Bronchial epithelial cell (primary cell): ENCODE measurements around the gene CEP112. TPM values are rescaled to one million over a fixed set of nuclear protein-coding genes. Genes with fewer than 3 reads are reported as not detected.

Source experiments
- DNase-seq: peaks from one replicate; pipeline ENCODE4 v3.0.0-alpha.2; 2010; ENCODE audit warnings: low read depth
- FAIRE-seq: peaks from 2 replicates; lab custom pipeline; 2011; peaks lifted over from hg19 to GRCh38; lab: Jason Lieb, UNC
- H3K27me3 ChIP-seq: 2 replicates; pipeline ENCODE4 v1.5.1; 2011; ENCODE audit warnings: low read length; ENCODE audit not compliant: control insufficient read depth, insufficient read depth
- H3K36me3 ChIP-seq: 2 replicates; pipeline ENCODE4 v1.5.1; 2011; ENCODE audit warnings: low read length; ENCODE audit not compliant: control insufficient read depth, insufficient read depth
- H3K4me3 ChIP-seq: 2 replicates; pipeline ENCODE4 v1.5.1; 2011; ENCODE audit warnings: mild to moderate bottlenecking, low read depth, low read length, control low read depth
- total RNA-seq: library from RNA; depleted of rRNA; stranded (reverse); fragments of >200 nt; gene quantifications from 2 replicates; pipeline ENCODE4 v1.2.1, GENCODE V29; 2014
- TF ChIP-seq, protein P1 (sequence below): IDR thresholded peaks from 2 replicates; pipeline ENCODE4 v1.5.1; 2011; ENCODE audit warnings: mild to moderate bottlenecking, moderate library complexity, low read length, control low read depth, inconsistent platforms; ENCODE audit not compliant: insufficient read depth, severe bottlenecking

The CEP112 gene
- total RNA-seq, 1 donor from 2014 or later = 2.4 TPM

DNA sequence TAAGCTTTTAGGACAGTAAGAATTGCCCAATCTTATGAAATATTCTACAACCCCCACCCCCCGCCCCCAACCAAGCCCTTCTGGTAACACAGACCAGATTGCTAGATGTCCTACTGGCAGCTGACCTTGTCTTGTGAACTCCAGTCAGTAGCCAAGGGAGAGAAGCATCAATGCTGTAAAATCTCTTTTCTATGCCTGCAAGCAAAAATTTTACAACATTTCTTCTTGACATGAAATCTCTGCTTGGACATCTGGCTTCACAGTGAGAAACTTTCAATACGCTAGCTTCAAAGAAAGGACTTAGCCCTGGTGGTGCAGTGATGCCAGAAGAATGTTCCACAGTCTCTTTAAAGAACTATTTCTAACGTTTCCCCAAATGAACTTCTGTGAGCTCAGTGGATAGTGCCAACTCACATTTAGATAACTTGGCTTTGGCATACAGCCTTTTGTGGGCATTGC is 461.2 kb downstream of the CEP112 start:
- FAIRE-seq (no peak), DNase-seq (no peak)
- no peaks in the 10 kb centered on the region for H3K27me3 ChIP-seq
- TF ChIP-seq, protein P1, sequence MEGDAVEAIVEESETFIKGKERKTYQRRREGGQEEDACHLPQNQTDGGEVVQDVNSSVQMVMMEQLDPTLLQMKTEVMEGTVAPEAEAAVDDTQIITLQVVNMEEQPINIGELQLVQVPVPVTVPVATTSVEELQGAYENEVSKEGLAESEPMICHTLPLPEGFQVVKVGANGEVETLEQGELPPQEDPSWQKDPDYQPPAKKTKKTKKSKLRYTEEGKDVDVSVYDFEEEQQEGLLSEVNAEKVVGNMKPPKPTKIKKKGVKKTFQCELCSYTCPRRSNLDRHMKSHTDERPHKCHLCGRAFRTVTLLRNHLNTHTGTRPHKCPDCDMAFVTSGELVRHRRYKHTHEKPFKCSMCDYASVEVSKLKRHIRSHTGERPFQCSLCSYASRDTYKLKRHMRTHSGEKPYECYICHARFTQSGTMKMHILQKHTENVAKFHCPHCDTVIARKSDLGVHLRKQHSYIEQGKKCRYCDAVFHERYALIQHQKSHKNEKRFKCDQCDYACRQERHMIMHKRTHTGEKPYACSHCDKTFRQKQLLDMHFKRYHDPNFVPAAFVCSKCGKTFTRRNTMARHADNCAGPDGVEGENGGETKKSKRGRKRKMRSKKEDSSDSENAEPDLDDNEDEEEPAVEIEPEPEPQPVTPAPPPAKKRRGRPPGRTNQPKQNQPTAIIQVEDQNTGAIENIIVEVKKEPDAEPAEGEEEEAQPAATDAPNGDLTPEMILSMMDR = no peak
- H3K36me3 ChIP-seq = no peaks in the 10 kb centered on the region
- no peak overlapping the region for H3K4me3 ChIP-seq

DNA sequence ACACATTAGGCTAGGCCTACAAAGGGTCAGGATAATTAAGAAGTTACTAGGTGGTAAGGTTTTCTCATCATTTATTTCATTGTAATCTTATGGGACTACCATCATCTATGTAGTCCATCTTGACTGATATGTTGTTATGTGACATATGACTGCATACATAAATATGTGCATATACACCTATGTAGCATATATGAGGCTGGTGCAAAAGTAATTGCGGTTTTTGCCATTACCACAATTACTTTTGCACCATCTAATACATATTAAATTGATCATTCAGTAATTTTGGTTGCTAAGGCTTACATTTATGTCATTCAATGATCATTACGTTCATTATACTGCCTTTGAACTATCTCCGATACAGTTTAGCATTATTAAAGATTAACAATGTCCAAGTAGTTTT is 462.7 kb downstream of the CEP112 start:
- Histone ChIP-seq H3K36me3 (no peaks in the 10 kb centered on the region), H3K4me3 (no peak overlapping the region), H3K27me3 (no peaks in the 10 kb centered on the region)
- FAIRE-seq (no peak), DNase-seq (no peak)
- TF ChIP-seq, protein P1 = no peak

DNA sequence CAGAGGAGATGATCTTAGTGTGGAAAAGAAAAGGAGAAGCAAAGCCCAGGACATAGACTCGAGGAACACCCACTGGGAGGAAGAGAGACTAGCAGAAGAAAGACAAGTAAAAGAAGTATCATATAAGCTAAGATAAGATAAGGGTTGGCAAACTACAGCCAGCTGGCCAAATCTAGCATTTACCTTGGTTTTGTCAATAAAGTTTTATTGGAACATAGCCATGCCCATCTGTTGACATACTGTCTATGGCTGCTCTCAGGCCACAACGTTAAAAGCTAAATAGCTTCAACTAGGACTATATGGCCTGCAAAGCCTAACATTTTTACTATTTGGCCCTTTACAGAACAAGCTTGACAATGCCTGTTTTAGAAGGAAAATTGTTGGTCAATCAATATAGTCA is 464.1 kb downstream of the CEP112 start:
- Histone ChIP-seq H3K36me3 (no peaks in the 10 kb centered on the region), H3K27me3 (no peaks in the 10 kb centered on the region), H3K4me3 (no peak overlapping the region)
- FAIRE-seq (no peak), DNase-seq (no peak)
- TF ChIP-seq, protein P1 = no peak

DNA sequence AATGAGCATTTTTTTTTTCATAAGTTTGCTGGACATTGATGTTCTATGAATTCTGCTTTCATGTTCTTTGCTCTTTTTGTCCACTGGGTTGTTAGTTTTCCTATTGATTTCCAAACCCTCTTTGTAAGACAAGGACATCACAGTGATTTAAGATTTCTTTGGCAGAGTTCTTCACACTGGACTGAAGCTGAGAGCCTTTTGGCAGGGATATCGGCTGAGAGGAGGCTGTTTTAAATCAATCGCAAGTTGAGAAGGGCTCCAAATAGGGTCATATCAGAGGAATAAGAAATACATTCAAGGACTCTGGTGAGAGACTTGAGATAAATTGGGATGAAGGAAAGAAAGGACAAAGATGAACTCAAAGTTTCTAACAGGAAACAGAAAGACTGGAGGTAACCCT is 464.7 kb downstream of the CEP112 start:
- H3K4me3 ChIP-seq = no peak overlapping the region
- TF ChIP-seq, protein P1 = no peak

DNA sequence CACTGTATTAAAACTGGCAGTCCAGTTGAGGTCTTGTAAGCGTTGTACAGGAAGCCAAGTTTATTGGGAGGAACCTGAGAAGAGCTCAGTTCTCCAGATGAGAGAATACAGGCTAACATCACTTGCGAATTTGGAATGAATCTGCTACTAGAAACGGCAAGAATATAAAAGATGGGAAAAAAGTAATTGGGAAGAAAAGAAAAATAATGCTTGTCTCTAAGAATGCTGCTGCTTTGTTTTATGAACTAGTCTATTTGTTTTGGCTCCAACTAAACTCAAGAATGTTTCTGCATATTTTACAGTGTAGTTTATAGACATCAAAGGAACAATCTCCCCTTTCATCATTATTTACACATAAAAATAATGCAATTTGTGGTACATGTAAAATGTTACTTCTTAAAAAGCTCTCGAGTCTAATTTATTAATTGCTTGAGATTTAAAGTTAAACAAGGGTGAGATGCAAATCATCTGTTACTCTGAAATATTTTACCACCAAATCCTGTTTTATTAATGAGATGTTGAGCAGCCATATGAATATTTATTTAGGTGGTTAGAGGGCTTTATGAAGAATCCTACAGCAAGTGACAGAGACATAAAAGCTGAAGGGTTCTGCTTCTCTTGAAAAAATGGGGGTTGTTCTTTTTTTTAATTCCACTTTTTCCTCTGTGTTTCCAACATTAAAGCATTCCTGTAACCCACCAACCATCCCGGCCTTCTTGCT is 468.3 kb downstream of the CEP112 start:
- FAIRE-seq (no peak), DNase-seq (no peak)
- no peaks in the 10 kb centered on the region for H3K27me3 ChIP-seq
- no peak overlapping the region for H3K4me3 ChIP-seq
- TF ChIP-seq, protein P1 = no peak
- no peaks in the 10 kb centered on the region for H3K36me3 ChIP-seq

More for the DNA sequence above, 464.7 kb downstream of the CEP112 start:
- H3K27me3 ChIP-seq = no peaks in the 10 kb centered on the region
- no peak for DNase-seq
- H3K36me3 ChIP-seq = no peaks in the 10 kb centered on the region
- no peak for FAIRE-seq
